Measurements from ENCODE around the gene CAMSAP1.

The CAMSAP1 gene

DNA sequence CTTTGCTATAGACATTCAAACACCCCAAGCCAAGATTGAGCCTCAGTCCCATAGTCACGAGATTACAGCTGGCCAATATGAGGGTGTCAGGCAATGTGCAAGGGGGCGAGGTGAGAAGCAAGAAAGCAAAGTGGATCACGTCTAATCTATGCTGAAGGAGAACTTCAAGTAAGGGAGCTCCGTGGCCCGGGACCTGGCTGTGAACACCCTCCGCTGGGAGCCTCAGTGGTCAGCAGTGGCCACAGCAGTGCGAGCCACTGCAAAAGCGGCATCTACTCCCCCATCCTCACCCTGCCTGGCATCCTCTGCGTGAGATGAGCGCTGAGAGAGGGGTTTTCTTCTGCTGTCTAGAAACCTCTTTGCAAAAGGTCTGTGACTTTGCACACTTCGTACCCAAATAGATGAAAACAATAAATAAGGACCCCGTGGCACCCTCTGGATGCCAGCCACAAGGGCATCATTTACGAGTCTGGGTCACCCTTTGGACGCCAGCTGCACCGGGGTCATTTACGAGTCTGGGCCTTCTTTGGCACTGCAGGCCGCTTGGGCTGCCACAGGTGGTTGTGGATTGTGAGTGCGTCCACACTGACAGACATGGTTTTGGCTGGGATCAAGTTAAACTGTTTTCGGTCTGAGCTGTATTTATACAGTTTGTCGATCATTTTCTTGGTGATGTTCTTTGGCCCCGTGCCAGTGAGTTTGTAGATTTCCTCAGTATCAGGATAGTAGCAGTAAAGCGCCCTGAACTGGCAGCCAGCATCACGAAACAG lies 96.4 kb downstream of the CAMSAP1 start:
- TF ChIP-seq RAD21 (IDR thresholded peaks at IDR 0.05; ENCODE audit: low read depth), result no peak
- no peak for TF ChIP-seq YY1 (IDR thresholded peaks at IDR 0.05; ENCODE audit: low read depth)
- TF ChIP-seq, protein P1, sequence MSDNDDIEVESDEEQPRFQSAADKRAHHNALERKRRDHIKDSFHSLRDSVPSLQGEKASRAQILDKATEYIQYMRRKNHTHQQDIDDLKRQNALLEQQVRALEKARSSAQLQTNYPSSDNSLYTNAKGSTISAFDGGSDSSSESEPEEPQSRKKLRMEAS (IDR thresholded peaks at IDR 0.05), result no peak
- TF ChIP-seq EGR1 (IDR thresholded peaks at IDR 0.05), result no peak
- TF ChIP-seq, protein P2, sequence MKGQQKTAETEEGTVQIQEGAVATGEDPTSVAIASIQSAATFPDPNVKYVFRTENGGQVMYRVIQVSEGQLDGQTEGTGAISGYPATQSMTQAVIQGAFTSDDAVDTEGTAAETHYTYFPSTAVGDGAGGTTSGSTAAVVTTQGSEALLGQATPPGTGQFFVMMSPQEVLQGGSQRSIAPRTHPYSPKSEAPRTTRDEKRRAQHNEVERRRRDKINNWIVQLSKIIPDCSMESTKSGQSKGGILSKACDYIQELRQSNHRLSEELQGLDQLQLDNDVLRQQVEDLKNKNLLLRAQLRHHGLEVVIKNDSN (IDR thresholded peaks at IDR 0.05), result no peak
- TF ChIP-seq TAF1 (IDR thresholded peaks at IDR 0.05; ENCODE audit: low read depth), result no peak
- no peak for TF ChIP-seq TEAD4 (IDR thresholded peaks at IDR 0.05)
- no peak for TF ChIP-seq CREB1 (IDR thresholded peaks at IDR 0.05; ENCODE audit: low read depth)
- TF ChIP-seq, protein P3, sequence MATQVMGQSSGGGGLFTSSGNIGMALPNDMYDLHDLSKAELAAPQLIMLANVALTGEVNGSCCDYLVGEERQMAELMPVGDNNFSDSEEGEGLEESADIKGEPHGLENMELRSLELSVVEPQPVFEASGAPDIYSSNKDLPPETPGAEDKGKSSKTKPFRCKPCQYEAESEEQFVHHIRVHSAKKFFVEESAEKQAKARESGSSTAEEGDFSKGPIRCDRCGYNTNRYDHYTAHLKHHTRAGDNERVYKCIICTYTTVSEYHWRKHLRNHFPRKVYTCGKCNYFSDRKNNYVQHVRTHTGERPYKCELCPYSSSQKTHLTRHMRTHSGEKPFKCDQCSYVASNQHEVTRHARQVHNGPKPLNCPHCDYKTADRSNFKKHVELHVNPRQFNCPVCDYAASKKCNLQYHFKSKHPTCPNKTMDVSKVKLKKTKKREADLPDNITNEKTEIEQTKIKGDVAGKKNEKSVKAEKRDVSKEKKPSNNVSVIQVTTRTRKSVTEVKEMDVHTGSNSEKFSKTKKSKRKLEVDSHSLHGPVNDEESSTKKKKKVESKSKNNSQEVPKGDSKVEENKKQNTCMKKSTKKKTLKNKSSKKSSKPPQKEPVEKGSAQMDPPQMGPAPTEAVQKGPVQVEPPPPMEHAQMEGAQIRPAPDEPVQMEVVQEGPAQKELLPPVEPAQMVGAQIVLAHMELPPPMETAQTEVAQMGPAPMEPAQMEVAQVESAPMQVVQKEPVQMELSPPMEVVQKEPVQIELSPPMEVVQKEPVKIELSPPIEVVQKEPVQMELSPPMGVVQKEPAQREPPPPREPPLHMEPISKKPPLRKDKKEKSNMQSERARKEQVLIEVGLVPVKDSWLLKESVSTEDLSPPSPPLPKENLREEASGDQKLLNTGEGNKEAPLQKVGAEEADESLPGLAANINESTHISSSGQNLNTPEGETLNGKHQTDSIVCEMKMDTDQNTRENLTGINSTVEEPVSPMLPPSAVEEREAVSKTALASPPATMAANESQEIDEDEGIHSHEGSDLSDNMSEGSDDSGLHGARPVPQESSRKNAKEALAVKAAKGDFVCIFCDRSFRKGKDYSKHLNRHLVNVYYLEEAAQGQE (IDR thresholded peaks at IDR 0.05; ENCODE audit: low read depth), result no peak

DNA sequence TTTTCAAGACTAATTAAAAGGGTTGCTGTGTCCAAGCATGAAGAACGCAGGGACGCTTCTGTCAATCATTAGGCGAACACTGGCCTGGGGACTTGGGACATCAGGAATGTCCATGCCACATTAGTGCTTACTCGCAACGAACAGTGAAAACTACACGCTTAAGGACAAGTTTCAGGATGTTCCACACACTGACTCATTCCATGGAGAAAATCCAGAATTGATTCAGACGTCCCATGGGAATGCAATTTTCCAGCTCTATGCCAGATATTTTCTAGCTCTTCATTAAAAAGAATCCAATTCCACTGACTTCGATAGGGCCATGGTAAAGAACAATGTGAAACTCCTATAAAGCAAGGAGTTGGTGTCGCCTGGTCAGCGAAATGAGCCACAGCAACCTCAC lies 98.2 kb downstream of the CAMSAP1 start:
- TF ChIP-seq ZBTB7A (IDR thresholded peaks at IDR 0.05; ENCODE audit: low read depth) (no peak), FOXM1 (IDR thresholded peaks at IDR 0.05; ENCODE audit: borderline replicate concordance, low read depth) (no peak), TCF12 (IDR thresholded peaks at IDR 0.05; ENCODE audit: low read depth) (no peak), TAF1 (IDR thresholded peaks at IDR 0.05; ENCODE audit: low read depth) (no peak), CEBPB (IDR thresholded peaks at IDR 0.05) (no peak), NFIC (IDR thresholded peaks at IDR 0.05) (no peak), EGR1 (IDR thresholded peaks at IDR 0.05) (no peak), YY1 (IDR thresholded peaks at IDR 0.05; ENCODE audit: low read depth) (no peak), CREB1 (IDR thresholded peaks at IDR 0.05; ENCODE audit: low read depth) (no peak), EP300 (IDR thresholded peaks at IDR 0.05; ENCODE audit: borderline replicate concordance) (no peak), TEAD4 (IDR thresholded peaks at IDR 0.05) (no peak)
- TF ChIP-seq, protein P3 (IDR thresholded peaks at IDR 0.05; ENCODE audit: low read depth), result no peak
- TF ChIP-seq, protein P1 (IDR thresholded peaks at IDR 0.05), result no peak
- TF ChIP-seq, protein P2 (IDR thresholded peaks at IDR 0.05), result no peak

DNA sequence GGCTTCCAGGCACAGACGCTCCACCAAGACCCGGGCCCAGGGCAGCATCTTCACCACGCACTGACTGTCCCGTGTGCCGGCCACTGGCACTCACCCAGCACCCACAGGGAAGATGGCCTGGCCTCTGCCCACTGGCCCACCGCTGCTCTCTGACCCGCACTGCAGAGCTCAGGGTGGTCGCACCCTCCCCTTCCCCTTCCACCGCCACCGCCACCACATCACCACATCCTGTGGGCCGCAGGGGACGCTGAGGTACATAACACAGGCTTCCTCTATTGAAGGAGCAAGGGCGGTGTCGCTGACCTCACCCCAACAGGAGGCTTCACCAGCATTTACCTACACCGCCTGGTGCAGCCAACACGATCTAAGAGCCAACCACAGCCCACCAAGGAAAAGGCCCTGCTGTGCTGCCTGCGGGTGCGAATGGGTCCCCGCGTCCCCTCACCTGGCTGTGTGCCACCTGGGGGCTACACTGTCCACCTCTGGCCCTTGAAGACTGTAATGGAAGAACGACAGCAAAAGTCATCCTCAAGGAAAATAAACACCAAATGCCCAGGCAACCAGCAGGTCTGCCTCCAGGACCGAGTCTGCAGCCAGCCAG lies 101.8 kb downstream of the CAMSAP1 start:
- TF ChIP-seq CEBPB (IDR thresholded peaks at IDR 0.05) (no peak), YY1 (IDR thresholded peaks at IDR 0.05; ENCODE audit: low read depth) (no peak), EP300 (IDR thresholded peaks at IDR 0.05; ENCODE audit: borderline replicate concordance) (no peak), TEAD4 (IDR thresholded peaks at IDR 0.05) (no peak), TCF12 (IDR thresholded peaks at IDR 0.05; ENCODE audit: low read depth) (no peak)
- TF ChIP-seq, protein P1 (IDR thresholded peaks at IDR 0.05), result no peak
- TF ChIP-seq, protein P2 (IDR thresholded peaks at IDR 0.05), result no peak

DNA sequence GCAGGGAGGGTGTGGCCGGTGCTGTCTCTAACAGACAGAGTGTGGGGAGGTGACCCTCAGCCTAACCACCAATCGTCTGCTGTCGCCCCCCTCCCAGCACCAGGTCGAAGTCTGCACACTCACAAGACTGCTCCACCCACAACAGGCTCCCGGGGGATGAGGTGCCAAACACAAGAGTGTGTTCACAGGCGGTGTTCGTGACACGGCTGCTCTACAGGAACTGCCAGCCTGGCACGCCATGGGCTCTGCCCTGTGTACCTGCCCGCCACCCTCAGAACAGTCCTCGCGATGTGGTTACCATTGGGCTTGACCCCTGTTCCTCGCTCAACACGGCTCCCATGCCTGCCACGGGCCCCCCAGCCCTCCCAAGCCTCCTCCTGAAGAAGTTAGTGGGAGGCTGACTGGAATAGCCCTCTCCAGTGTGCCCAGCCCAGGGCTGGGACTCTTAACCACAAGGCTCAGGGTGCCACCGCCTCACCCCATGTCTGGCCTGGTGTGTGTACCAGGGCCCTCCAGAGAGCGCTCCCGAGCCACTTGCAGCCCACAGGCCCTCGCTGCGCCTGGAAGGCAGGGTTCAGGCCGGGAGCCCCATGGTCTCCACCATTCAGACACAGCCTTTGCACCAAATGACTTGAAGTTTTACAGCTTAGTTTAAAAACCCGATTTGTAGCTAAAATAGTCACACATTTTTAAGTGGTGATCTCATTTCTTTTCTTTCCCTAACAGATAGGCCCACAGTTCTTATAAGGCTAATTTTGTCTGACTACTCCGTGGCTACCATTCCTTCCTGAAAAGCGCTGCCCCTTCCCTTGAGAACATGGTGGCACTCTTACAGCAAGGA lies 102.5 kb downstream of the CAMSAP1 start:
- TF ChIP-seq RAD21 (IDR thresholded peaks at IDR 0.05; ENCODE audit: low read depth) (no peak), CEBPB (IDR thresholded peaks at IDR 0.05) (no peak), TCF12 (IDR thresholded peaks at IDR 0.05; ENCODE audit: low read depth) (no peak), ZBTB7A (IDR thresholded peaks at IDR 0.05; ENCODE audit: low read depth) (no peak), FOXM1 (IDR thresholded peaks at IDR 0.05; ENCODE audit: borderline replicate concordance, low read depth) (no peak), NFIC (IDR thresholded peaks at IDR 0.05) (no peak), EGR1 (IDR thresholded peaks at IDR 0.05) (no peak), TEAD4 (IDR thresholded peaks at IDR 0.05) (no peak), EP300 (IDR thresholded peaks at IDR 0.05; ENCODE audit: borderline replicate concordance) (no peak), CREB1 (IDR thresholded peaks at IDR 0.05; ENCODE audit: low read depth) (no peak), TAF1 (IDR thresholded peaks at IDR 0.05; ENCODE audit: low read depth) (no peak), YY1 (IDR thresholded peaks at IDR 0.05; ENCODE audit: low read depth) (no peak)
- TF ChIP-seq, protein P1 (IDR thresholded peaks at IDR 0.05), result no peak
- TF ChIP-seq, protein P2 (IDR thresholded peaks at IDR 0.05), result no peak
- TF ChIP-seq, protein P3 (IDR thresholded peaks at IDR 0.05; ENCODE audit: low read depth), result no peak
